ENCODE data around the gene RFT1. TPM values are rescaled to one million over a fixed set of nuclear protein-coding genes. Genes with fewer than 3 reads are reported as not detected.

Gene RFT1
- total RNA-seq, 1 experiment from 2014 or later: 26.3 TPM

DNA sequence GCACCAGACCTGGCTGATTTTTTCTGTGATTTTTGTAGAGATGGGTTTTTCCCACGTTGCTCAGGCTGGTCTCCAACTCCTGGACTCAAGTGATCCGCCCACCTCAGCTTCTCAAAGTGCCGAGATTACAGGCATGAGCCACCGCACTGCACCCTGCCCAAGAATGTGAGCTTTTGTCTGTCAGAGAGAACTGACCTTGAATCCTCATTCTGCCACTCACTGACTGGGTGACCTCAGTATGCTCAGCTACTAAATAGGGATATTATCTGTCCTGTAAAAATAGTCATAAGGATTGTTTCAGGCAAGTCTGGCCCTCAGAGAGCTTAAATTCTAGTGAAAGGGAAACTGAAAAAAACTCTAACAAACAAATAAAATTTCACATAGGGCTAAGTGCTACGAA is 2.1 kb upstream of the RFT1 start:
- ChIA-PET CTCF (interaction anchor here (2.8 to 4.6 kb wide), 4 partner anchors 22 to 63 kb away, joined by 10 to 48 read pairs (median 23); partner anchors contain the start of gene PRKCD), POLR2A (no interaction called here)
- Mint-ChIP-seq H3K27me3 (ENCODE audit: low read depth) (no peaks in the 10 kb centered on the region), H3K4me3 (no peak overlapping the region), H3K9me3 (no peaks in the 10 kb centered on the region), H3K27ac (no peak overlapping the region), H3K36me3 (no peaks in the 10 kb centered on the region), H3K4me1 (peaks cover 12% of the 10 kb centered on the region)
- TF ChIP-seq, protein P1, sequence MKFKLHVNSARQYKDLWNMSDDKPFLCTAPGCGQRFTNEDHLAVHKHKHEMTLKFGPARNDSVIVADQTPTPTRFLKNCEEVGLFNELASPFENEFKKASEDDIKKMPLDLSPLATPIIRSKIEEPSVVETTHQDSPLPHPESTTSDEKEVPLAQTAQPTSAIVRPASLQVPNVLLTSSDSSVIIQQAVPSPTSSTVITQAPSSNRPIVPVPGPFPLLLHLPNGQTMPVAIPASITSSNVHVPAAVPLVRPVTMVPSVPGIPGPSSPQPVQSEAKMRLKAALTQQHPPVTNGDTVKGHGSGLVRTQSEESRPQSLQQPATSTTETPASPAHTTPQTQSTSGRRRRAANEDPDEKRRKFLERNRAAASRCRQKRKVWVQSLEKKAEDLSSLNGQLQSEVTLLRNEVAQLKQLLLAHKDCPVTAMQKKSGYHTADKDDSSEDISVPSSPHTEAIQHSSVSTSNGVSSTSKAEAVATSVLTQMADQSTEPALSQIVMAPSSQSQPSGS (CRISPR knock-in tag; IDR thresholded peaks at IDR 0.05; ENCODE audit: borderline replicate concordance, low read depth): no peak
- TF ChIP-seq SP1 (CRISPR knock-in tag; conservative IDR thresholded peaks at IDR 0.05) (no peak), HMGA2 (CRISPR knock-in tag; IDR thresholded peaks at IDR 0.05) (no peak), CBFB (CRISPR knock-in tag; IDR thresholded peaks at IDR 0.05; ENCODE audit: low read depth) (no peak), ZNF138 (CRISPR knock-in tag; conservative IDR thresholded peaks at IDR 0.05) (no peak), IRF2 (CRISPR knock-in tag; IDR thresholded peaks at IDR 0.05; ENCODE audit: borderline replicate concordance, low read depth) (no peak)
- TF ChIP-seq, protein P2, sequence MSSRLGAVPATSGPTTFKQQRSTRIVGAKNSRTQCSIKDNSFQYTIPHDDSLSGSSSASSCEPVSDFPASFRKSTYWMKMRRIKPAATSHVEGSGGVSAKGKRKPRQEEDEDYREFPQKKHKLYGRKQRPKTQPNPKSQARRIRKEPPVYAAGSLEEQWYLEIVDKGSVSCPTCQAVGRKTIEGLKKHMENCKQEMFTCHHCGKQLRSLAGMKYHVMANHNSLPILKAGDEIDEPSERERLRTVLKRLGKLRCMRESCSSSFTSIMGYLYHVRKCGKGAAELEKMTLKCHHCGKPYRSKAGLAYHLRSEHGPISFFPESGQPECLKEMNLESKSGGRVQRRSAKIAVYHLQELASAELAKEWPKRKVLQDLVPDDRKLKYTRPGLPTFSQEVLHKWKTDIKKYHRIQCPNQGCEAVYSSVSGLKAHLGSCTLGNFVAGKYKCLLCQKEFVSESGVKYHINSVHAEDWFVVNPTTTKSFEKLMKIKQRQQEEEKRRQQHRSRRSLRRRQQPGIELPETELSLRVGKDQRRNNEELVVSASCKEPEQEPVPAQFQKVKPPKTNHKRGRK (CRISPR knock-in tag; IDR thresholded peaks at IDR 0.05; ENCODE audit: borderline replicate concordance): no peak
- TF ChIP-seq, protein P3, sequence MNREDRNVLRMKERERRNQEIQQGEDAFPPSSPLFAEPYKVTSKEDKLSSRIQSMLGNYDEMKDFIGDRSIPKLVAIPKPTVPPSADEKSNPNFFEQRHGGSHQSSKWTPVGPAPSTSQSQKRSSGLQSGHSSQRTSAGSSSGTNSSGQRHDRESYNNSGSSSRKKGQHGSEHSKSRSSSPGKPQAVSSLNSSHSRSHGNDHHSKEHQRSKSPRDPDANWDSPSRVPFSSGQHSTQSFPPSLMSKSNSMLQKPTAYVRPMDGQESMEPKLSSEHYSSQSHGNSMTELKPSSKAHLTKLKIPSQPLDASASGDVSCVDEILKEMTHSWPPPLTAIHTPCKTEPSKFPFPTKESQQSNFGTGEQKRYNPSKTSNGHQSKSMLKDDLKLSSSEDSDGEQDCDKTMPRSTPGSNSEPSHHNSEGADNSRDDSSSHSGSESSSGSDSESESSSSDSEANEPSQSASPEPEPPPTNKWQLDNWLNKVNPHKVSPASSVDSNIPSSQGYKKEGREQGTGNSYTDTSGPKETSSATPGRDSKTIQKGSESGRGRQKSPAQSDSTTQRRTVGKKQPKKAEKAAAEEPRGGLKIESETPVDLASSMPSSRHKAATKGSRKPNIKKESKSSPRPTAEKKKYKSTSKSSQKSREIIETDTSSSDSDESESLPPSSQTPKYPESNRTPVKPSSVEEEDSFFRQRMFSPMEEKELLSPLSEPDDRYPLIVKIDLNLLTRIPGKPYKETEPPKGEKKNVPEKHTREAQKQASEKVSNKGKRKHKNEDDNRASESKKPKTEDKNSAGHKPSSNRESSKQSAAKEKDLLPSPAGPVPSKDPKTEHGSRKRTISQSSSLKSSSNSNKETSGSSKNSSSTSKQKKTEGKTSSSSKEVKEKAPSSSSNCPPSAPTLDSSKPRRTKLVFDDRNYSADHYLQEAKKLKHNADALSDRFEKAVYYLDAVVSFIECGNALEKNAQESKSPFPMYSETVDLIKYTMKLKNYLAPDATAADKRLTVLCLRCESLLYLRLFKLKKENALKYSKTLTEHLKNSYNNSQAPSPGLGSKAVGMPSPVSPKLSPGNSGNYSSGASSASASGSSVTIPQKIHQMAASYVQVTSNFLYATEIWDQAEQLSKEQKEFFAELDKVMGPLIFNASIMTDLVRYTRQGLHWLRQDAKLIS (CRISPR knock-in tag; IDR thresholded peaks at IDR 0.05; ENCODE audit: borderline replicate concordance): no peak
- TF ChIP-seq, protein P4, sequence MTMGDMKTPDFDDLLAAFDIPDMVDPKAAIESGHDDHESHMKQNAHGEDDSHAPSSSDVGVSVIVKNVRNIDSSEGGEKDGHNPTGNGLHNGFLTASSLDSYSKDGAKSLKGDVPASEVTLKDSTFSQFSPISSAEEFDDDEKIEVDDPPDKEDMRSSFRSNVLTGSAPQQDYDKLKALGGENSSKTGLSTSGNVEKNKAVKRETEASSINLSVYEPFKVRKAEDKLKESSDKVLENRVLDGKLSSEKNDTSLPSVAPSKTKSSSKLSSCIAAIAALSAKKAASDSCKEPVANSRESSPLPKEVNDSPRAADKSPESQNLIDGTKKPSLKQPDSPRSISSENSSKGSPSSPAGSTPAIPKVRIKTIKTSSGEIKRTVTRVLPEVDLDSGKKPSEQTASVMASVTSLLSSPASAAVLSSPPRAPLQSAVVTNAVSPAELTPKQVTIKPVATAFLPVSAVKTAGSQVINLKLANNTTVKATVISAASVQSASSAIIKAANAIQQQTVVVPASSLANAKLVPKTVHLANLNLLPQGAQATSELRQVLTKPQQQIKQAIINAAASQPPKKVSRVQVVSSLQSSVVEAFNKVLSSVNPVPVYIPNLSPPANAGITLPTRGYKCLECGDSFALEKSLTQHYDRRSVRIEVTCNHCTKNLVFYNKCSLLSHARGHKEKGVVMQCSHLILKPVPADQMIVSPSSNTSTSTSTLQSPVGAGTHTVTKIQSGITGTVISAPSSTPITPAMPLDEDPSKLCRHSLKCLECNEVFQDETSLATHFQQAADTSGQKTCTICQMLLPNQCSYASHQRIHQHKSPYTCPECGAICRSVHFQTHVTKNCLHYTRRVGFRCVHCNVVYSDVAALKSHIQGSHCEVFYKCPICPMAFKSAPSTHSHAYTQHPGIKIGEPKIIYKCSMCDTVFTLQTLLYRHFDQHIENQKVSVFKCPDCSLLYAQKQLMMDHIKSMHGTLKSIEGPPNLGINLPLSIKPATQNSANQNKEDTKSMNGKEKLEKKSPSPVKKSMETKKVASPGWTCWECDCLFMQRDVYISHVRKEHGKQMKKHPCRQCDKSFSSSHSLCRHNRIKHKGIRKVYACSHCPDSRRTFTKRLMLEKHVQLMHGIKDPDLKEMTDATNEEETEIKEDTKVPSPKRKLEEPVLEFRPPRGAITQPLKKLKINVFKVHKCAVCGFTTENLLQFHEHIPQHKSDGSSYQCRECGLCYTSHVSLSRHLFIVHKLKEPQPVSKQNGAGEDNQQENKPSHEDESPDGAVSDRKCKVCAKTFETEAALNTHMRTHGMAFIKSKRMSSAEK (CRISPR knock-in tag; IDR thresholded peaks at IDR 0.05; ENCODE audit: borderline replicate concordance): no peak
- TF ChIP-seq, protein P5, sequence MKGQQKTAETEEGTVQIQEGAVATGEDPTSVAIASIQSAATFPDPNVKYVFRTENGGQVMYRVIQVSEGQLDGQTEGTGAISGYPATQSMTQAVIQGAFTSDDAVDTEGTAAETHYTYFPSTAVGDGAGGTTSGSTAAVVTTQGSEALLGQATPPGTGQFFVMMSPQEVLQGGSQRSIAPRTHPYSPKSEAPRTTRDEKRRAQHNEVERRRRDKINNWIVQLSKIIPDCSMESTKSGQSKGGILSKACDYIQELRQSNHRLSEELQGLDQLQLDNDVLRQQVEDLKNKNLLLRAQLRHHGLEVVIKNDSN (CRISPR knock-in tag; IDR thresholded peaks at IDR 0.05): no peak
- TF ChIP-seq, protein P6, sequence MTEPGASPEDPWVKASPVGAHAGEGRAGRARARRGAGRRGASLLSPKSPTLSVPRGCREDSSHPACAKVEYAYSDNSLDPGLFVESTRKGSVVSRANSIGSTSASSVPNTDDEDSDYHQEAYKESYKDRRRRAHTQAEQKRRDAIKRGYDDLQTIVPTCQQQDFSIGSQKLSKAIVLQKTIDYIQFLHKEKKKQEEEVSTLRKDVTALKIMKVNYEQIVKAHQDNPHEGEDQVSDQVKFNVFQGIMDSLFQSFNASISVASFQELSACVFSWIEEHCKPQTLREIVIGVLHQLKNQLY (CRISPR knock-in tag; IDR thresholded peaks at IDR 0.05): no peak
- TF ChIP-seq, protein P7, sequence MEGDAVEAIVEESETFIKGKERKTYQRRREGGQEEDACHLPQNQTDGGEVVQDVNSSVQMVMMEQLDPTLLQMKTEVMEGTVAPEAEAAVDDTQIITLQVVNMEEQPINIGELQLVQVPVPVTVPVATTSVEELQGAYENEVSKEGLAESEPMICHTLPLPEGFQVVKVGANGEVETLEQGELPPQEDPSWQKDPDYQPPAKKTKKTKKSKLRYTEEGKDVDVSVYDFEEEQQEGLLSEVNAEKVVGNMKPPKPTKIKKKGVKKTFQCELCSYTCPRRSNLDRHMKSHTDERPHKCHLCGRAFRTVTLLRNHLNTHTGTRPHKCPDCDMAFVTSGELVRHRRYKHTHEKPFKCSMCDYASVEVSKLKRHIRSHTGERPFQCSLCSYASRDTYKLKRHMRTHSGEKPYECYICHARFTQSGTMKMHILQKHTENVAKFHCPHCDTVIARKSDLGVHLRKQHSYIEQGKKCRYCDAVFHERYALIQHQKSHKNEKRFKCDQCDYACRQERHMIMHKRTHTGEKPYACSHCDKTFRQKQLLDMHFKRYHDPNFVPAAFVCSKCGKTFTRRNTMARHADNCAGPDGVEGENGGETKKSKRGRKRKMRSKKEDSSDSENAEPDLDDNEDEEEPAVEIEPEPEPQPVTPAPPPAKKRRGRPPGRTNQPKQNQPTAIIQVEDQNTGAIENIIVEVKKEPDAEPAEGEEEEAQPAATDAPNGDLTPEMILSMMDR (IDR thresholded peaks at IDR 0.05): no peak
- TF ChIP-seq, protein P8, sequence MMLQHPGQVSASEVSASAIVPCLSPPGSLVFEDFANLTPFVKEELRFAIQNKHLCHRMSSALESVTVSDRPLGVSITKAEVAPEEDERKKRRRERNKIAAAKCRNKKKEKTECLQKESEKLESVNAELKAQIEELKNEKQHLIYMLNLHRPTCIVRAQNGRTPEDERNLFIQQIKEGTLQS (CRISPR knock-in tag; conservative IDR thresholded peaks at IDR 0.05): no peak
- TF ChIP-seq, protein P9, sequence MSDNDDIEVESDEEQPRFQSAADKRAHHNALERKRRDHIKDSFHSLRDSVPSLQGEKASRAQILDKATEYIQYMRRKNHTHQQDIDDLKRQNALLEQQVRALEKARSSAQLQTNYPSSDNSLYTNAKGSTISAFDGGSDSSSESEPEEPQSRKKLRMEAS (CRISPR knock-in tag; IDR thresholded peaks at IDR 0.05): no peak
- TF ChIP-seq, protein P10, sequence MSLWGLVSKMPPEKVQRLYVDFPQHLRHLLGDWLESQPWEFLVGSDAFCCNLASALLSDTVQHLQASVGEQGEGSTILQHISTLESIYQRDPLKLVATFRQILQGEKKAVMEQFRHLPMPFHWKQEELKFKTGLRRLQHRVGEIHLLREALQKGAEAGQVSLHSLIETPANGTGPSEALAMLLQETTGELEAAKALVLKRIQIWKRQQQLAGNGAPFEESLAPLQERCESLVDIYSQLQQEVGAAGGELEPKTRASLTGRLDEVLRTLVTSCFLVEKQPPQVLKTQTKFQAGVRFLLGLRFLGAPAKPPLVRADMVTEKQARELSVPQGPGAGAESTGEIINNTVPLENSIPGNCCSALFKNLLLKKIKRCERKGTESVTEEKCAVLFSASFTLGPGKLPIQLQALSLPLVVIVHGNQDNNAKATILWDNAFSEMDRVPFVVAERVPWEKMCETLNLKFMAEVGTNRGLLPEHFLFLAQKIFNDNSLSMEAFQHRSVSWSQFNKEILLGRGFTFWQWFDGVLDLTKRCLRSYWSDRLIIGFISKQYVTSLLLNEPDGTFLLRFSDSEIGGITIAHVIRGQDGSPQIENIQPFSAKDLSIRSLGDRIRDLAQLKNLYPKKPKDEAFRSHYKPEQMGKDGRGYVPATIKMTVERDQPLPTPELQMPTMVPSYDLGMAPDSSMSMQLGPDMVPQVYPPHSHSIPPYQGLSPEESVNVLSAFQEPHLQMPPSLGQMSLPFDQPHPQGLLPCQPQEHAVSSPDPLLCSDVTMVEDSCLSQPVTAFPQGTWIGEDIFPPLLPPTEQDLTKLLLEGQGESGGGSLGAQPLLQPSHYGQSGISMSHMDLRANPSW (CRISPR knock-in tag; conservative IDR thresholded peaks at IDR 0.05; ENCODE audit: low read depth): no peak
- ATAC-seq: no peak
- DNase-seq (ENCODE audit: low spot score): no peak

All from WTC11 (cell line).